Activated CD8-positive, alpha-beta memory T cell treated with anti-CD3 and anti-CD28 coated beads for 24 hours (primary cell): ENCODE measurements around the gene NOS3.

Experiments used
- DNase-seq: peaks from one replicate; pipeline ENCODE4 v3.0.0-alpha.2; 2020

Gene NOS3

GRCh38 chr7:150952331-150953050 is 38.3 kb upstream of the NOS3 start:
- DNase-seq: no peak

GRCh38 chr7:150953061-150953997 is 37.5 kb upstream of the NOS3 start:
- DNase-seq: no peak

- no peak for DNase-seq
These were observed 36.4 kb upstream of the NOS3 start for GRCh38 chr7:150954201-150954985.

GRCh38 chr7:150954986-150955518 is 35.8 kb upstream of the NOS3 start:
- no peak for DNase-seq

- DNase-seq: no peak
These were observed 35.1 kb upstream of the NOS3 start for GRCh38 chr7:150955519-150956394.

- DNase-seq: no peak
These were observed 34.3 kb upstream of the NOS3 start for GRCh38 chr7:150956395-150957132.

GRCh38 chr7:150957133-150958020 is 33.4 kb upstream of the NOS3 start:
- no peak for DNase-seq

- DNase-seq: no peak
These were observed 32.7 kb upstream of the NOS3 start for GRCh38 chr7:150958062-150958552.

- no peak for DNase-seq
These were observed 32.2 kb upstream of the NOS3 start for GRCh38 chr7:150958597-150958996.

- DNase-seq: no peak
These were observed 31.7 kb upstream of the NOS3 start for GRCh38 chr7:150959081-150959480.

- no peak for DNase-seq
These were observed 30.8 kb upstream of the NOS3 start for GRCh38 chr7:150959739-150960734.

GRCh38 chr7:150961510-150962289 is 29.1 kb upstream of the NOS3 start:
- no peak for DNase-seq

- no peak for DNase-seq
These were observed 28.6 kb upstream of the NOS3 start for GRCh38 chr7:150962290-150962552.

GRCh38 chr7:150962553-150963399 is 28.0 kb upstream of the NOS3 start:
- DNase-seq: peak; percentile 83

- no peak for DNase-seq
These were observed 26.9 kb upstream of the NOS3 start for GRCh38 chr7:150963707-150964559.

- no peak for DNase-seq
These were observed 26.2 kb upstream of the NOS3 start for GRCh38 chr7:150964593-150965111.
